HG03439 (cell line): ENCODE results near the gene PHF2.

Experiments used
- ATAC-seq: cut with Tn5 transposase; IDR thresholded peaks from one replicate; pipeline ENCODE4 v1.9.1; 2021; ENCODE audit warnings: mild to moderate bottlenecking, moderate library complexity; ENCODE audit not compliant: unreplicated experiment

The PHF2 gene

GRCh38 chr9:93599571-93600403, 23.4 kb downstream of the PHF2 start:
- no peak for ATAC-seq

GRCh38 chr9:93600504-93600903, 24.1 kb downstream of the PHF2 start:
- no peak for ATAC-seq

GRCh38 chr9:93601063-93601462, 24.7 kb downstream of the PHF2 start:
- ATAC-seq: no peak

DNA sequence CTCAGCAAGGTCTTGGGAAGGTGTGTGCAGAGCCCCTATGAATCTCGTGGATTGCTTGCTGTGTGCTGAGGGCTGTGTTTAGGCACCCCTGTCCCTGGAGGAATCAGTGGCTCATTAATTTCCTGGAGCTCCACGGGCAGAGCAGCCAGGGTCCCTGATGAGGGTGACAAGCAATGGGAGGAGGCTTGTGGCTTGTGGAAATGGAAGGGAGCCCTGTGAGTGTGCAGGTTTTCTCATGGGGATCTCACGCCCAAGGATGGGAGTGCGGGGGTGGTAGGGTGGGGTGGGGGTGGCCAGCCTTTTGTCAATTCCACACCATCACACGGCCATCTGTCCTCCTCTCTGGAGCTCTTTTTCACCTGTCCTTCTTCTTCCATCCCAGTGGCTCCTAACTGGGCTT, 25.3 kb downstream of the PHF2 start:
- no peak for ATAC-seq

GRCh38 chr9:93603011-93603410, 26.6 kb downstream of the PHF2 start:
- ATAC-seq: no peak

- ATAC-seq: no peak
These were observed 27.5 kb downstream of the PHF2 start for GRCh38 chr9:93603906-93604326.

GRCh38 chr9:93606187-93606586, 29.8 kb downstream of the PHF2 start:
- ATAC-seq: no peak

- no peak for ATAC-seq
These were observed 33.8 kb downstream of the PHF2 start for GRCh38 chr9:93610206-93610605.

DNA sequence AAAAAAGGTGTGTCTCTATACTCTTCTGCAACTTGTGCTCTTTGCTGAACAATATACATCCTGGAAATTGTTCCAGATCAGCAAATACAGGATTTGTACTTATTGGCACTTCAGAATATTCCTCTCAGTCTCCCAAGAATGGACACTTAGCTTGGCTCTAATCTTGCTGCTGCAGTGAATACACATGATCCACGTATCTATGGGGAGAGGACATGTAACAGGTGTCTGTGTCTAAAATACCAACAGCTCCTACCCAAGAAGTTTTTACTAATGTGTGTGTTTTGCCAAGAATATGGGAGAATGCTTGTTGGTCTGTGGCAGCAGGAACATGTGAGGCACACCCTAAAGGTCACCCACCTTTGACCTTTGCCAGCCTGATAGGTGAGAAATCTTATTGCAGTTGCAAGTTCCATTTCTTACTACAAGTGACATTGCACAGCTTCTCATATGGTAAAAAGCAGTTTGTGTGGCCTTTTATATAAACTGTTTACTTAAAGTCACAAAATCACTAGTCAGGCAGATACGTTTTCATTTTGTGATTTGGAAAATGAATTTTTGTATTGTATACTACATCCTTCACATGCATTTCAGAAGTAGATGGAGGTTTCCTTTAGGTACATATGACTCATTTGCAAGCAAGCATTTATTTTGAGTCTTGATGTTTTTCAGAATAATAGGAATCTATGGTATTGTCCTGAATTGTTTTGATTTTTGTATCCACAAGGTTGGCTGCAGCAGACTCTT, 35.8 kb downstream of the PHF2 start:
- no peak for ATAC-seq

DNA sequence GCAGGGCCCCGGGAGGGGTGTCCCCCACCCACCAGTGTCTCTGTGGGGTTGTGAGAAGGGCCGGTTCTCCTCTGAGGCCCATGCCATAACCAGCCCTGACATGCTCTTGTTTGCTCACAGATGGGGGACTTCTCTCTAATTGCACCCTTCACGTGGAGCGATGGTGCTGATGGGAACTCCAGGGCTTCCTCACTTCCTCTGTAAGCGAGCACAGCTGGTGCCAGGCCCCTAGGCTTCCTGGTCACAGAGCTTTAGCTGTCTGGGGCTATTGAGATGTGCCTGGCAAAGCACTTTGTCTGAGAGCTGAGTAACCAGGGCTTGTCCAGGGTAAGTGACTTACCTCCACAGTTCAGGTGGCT, 36.4 kb downstream of the PHF2 start:
- peak; percentile 58 for ATAC-seq

- no peak for ATAC-seq
These were observed 36.8 kb downstream of the PHF2 start for GRCh38 chr9:93613174-93613573.

- no peak for ATAC-seq
These were observed 37.4 kb downstream of the PHF2 start for GRCh38 chr9:93613791-93614190.

GRCh38 chr9:93614830-93615468, 38.6 kb downstream of the PHF2 start:
- no peak for ATAC-seq

DNA sequence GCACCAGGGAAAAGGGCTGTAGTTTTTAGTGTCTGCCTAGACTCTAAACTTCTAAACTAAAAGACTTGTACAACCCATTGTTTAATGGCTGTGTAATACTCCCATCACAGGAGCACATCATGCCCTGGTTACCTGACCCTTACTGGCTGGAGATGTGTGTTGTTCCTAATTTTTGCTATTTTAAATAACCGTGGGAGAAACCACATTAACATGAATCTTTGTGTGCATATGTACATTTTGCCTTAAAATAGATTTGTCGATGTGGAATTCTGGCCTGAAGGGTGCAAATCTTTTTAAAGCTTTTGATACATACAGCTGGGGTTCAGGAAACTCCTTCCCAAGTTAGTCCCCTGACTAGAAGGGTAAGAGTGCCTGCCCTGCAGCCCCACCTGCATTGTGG, 39.7 kb downstream of the PHF2 start:
- no peak for ATAC-seq

- ATAC-seq: no peak
These were observed 40.9 kb downstream of the PHF2 start for GRCh38 chr9:93617273-93617672.

GRCh38 chr9:93619272-93619775, 42.9 kb downstream of the PHF2 start:
- ATAC-seq: no peak

DNA sequence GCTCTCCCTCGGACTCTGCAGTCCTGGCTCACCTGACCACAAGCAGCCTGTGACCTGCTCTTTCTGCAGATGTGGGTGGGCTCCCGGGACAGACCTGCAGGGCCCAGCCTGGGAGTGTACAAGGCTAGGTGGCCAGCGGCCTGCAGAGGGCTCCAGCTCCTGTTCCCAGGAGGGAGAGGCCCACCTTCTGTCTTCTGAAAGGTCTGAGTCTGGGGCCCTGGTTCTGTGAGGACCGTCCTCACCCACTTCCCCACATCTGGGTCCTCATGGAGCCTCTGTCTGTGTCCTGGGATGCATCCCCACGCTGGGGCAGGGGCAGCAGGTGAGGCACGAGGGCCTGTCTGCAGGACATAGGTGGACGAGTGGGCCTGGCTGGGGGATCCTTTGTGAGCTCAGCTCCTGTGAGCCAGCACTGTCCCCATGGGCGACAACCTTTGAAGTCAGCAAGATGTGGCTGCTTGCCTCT, 43.7 kb downstream of the PHF2 start:
- ATAC-seq: no peak

GRCh38 chr9:93620881-93621820, 44.8 kb downstream of the PHF2 start:
- no peak for ATAC-seq

DNA sequence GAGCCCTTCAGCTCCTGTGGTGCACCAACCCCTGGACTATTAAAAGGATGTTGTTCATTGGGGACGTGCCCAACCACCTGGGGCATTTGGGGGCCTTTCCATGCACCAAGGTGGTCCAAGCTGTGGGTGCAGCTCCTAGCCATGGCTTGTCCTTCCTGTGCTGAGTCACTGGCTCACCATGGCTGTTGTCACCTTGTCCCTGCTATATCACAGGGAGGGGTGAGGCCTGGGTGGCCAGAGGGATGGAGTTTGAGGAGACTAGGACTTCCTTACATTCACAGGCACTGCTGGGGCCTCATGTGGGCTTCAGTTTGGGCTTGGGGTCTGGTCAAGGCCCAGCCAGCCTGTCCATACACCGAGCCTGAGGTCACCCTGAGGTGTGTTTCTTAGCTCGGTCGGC, 45.5 kb downstream of the PHF2 start:
- no peak for ATAC-seq

- ATAC-seq: no peak
These were observed 46.3 kb downstream of the PHF2 start for GRCh38 chr9:93622691-93623090.
